ENCODE measurements around the gene GALNT10. TPM values are rescaled to one million over a fixed set of nuclear protein-coding genes. Genes with fewer than 3 reads are reported as not detected.

GALNT10 gene
- 9.4 and 12.9 TPM in 2 replicates for total RNA-seq (2014; rRNA removed; shearing (Covaris generic))
- 2.6 and 3.2 TPM in 2 replicates for polyA plus RNA-seq (2016; fragmentation: Nextera tagmentation; extraction: Ambion mirVana)
- long read RNA-seq, partial matches to known transcripts = 0 of 1 reads
- long read RNA-seq, other reads (novel, unspliced or antisense) = 1 of 1 reads

- H2AFZ ChIP-seq = peak within 1 kb of the TSS; percentile 99
- H3K79me2 ChIP-seq (replicated peaks; ENCODE audit: insufficient read depth) = peaks cover 19% of the 10 kb centered on the region
- H3K36me3 ChIP-seq (ENCODE audit: insufficient read depth) = no peaks in the 10 kb centered on the region
- peaks cover 27% of the 10 kb centered on the region for H3K27me3 Mint-ChIP-seq (ENCODE audit: insufficient read depth, low read depth, poor library complexity)
- H3K27me3 ChIP-seq (ENCODE audit: insufficient read depth) = peaks cover 54% of the 10 kb centered on the region
- H3K4me3 ChIP-seq = peak within 1 kb of the TSS; percentile 73
- H3K9me3 Mint-ChIP-seq = no peaks in the 10 kb centered on the region
- no peak within 1 kb of the TSS for H3K27ac ChIP-seq (ENCODE audit: low read depth)
- ATAC-seq (peak; percentile 10), DNase-seq (ENCODE audit: low spot score) (peak; percentile 73)
- no peaks in the 10 kb centered on the region for H3K9me2 ChIP-seq (ENCODE audit: insufficient read depth)
- H3K4me1 Mint-ChIP-seq = peaks cover 54% of the 10 kb centered on the region
- peaks cover 3% of the 10 kb centered on the region; the same call in 1 of the 2 replicates for H4K20me1 ChIP-seq (replicated peaks; ENCODE audit: insufficient read depth)
- peak within 1 kb of the TSS; percentile 96 for H3K4me2 ChIP-seq
- peaks cover 51% of the 10 kb centered on the region for H3K4me1 ChIP-seq (ENCODE audit: insufficient read depth)
- TF ChIP-seq POLR2AphosphoS5 (IDR thresholded peaks at IDR 0.05; ENCODE audit: low read depth) (peak; percentile 11; the same call in 1 of the 2 replicates), ZNF114 (CRISPR knock-in tag; IDR thresholded peaks at IDR 0.05) (no peak)
- no peaks in the 10 kb centered on the region; the same call in 1 of the 3 replicates for H3K36me3 Mint-ChIP-seq (ENCODE audit: low read depth)
- H3K27ac Mint-ChIP-seq = no peak within 1 kb of the TSS
- peak within 1 kb of the TSS; percentile 94 for H3K4me3 Mint-ChIP-seq
- H3F3A ChIP-seq (replicated peaks; ENCODE audit: low read depth) = peaks cover 11% of the 10 kb centered on the region; the same call in 1 of the 2 replicates
Measured at GRCh38 chr5:154190595-154191304, at the start of gene GALNT10. TSS of gene GALNT10 (plus strand) at chr5:154190733. CDS start at chr5:154190867, 134 bp downstream.

- H2AFZ ChIP-seq = no peak overlapping the region
- no peak overlapping the region for H3K27ac ChIP-seq (ENCODE audit: low read depth)
- H4K20me1 ChIP-seq (replicated peaks; ENCODE audit: insufficient read depth) = no peaks in the 10 kb centered on the region
- Mint-ChIP-seq H3K36me3 (ENCODE audit: low read depth) (no peaks in the 10 kb centered on the region), H3K9me3 (no peaks in the 10 kb centered on the region), H3K4me3 (no peak overlapping the region), H3K27me3 (ENCODE audit: insufficient read depth, low read depth, poor library complexity) (peaks cover 5% of the 10 kb centered on the region), H3K4me1 (peaks cover 23% of the 10 kb centered on the region), H3K27ac (no peak overlapping the region)
- no peaks in the 10 kb centered on the region for H3K79me2 ChIP-seq (replicated peaks; ENCODE audit: insufficient read depth)
- no peaks in the 10 kb centered on the region for H3K27me3 ChIP-seq (ENCODE audit: insufficient read depth)
- H3K4me1 ChIP-seq (ENCODE audit: insufficient read depth) = no peaks in the 10 kb centered on the region; the same call in 1 of the 2 replicates
- no peak for ATAC-seq
- H3F3A ChIP-seq (replicated peaks; ENCODE audit: low read depth) = no peaks in the 10 kb centered on the region
- H3K9me2 ChIP-seq (ENCODE audit: insufficient read depth) = no peaks in the 10 kb centered on the region
- no peaks in the 10 kb centered on the region for H3K36me3 ChIP-seq (ENCODE audit: insufficient read depth)
- H3K4me2 ChIP-seq = no peak overlapping the region
- no peak overlapping the region for H3K4me3 ChIP-seq
- DNase-seq (ENCODE audit: low spot score) = no peak
- TF ChIP-seq ZNF114 (CRISPR knock-in tag; IDR thresholded peaks at IDR 0.05) (no peak), EZH2 (IDR thresholded peaks at IDR 0.05; ENCODE audit: low read depth, unreplicated experiment) (no peak), ZNF331 (CRISPR knock-in tag; IDR thresholded peaks at IDR 0.05; ENCODE audit: low read depth) (no peak), ZNF462 (CRISPR knock-in tag; IDR thresholded peaks at IDR 0.05) (no peak), REST (IDR thresholded peaks at IDR 0.05; ENCODE audit: unreplicated experiment) (no peak), ETS1 (IDR thresholded peaks at IDR 0.05) (no peak)
Measured at GRCh38 chr5:154141745-154142221, 48.8 kb upstream of the GALNT10 start.

Measured in GM23338 (cell line).